T1000 (cell line): ENCODE results near the gene CCDC6.
"Not testable (repeated sequence)": the region's sequence is repeated elsewhere in the genome, so short reads cannot be mapped to it uniquely, and the experiment has no call there.

Experiments
- DNase-seq: peaks from one replicate; lab custom pipeline; 2025; ENCODE audit warnings: mixed read lengths; lab: John Stamatoyannopoulos, UW

The CCDC6 gene

GRCh38 chr10:59906417-59907202 lies at the start of gene CCDC6:
Gene CCDC6, minus strand, starts transcription at chr10:59906556. Its CDS starts 132 bp downstream, at chr10:59906424.
- DNase-seq: peak; percentile 90

- DNase-seq: no peak
Measured at GRCh38 chr10:59954296-59954695, 47.9 kb upstream of the CCDC6 start.

- not testable (repeated sequence) for DNase-seq
Measured at GRCh38 chr10:59953711-59954110, 47.4 kb upstream of the CCDC6 start.

GRCh38 chr10:59950105-59950504 lies 43.7 kb upstream of the CCDC6 start:
- DNase-seq: no peak

- no peak for DNase-seq
Measured at GRCh38 chr10:59949608-59950007, 43.3 kb upstream of the CCDC6 start.

- DNase-seq: no peak
Measured at GRCh38 chr10:59945991-59946390, 39.6 kb upstream of the CCDC6 start.

- no peak for DNase-seq
Measured at GRCh38 chr10:59945590-59945989, 39.2 kb upstream of the CCDC6 start.

- no peak for DNase-seq
Measured at GRCh38 chr10:59944339-59944935, 38.1 kb upstream of the CCDC6 start.

- DNase-seq: no peak
Measured at GRCh38 chr10:59942556-59942955, 36.2 kb upstream of the CCDC6 start.

GRCh38 chr10:59937720-59938119 lies 31.4 kb upstream of the CCDC6 start:
- no peak for DNase-seq

GRCh38 chr10:59934701-59935100 lies 28.3 kb upstream of the CCDC6 start:
- no peak for DNase-seq

GRCh38 chr10:59930788-59931521 lies 24.6 kb upstream of the CCDC6 start:
- not testable (repeated sequence) for DNase-seq

GRCh38 chr10:59926086-59926485 lies 19.7 kb upstream of the CCDC6 start:
- DNase-seq: no peak

- no peak for DNase-seq
Measured at GRCh38 chr10:59922907-59923306, 16.6 kb upstream of the CCDC6 start.

- DNase-seq: no peak
Measured at GRCh38 chr10:59917922-59918321, 11.6 kb upstream of the CCDC6 start.

- DNase-seq: no peak
Measured at GRCh38 chr10:59913547-59914237, 7.3 kb upstream of the CCDC6 start.

GRCh38 chr10:59910867-59911266 lies 4.5 kb upstream of the CCDC6 start:
- DNase-seq: no peak

- DNase-seq: no peak
Measured at GRCh38 chr10:59909815-59910214, 3.5 kb upstream of the CCDC6 start.

- DNase-seq: no peak
Measured at GRCh38 chr10:59908808-59909143, 2.4 kb upstream of the CCDC6 start.

- no peak for DNase-seq
Measured at GRCh38 chr10:59907918-59908807, 1.8 kb upstream of the CCDC6 start.

GRCh38 chr10:59907537-59907917 lies 1.2 kb upstream of the CCDC6 start:
- no peak for DNase-seq
